ENCODE results near the gene EML1. TPM values are rescaled to one million over a fixed set of nuclear protein-coding genes. Genes with fewer than 3 reads are reported as not detected.

The EML1 gene
- total and polyA plus RNA-seq, 2 experiments from 2014 or later: 22.9 to 31.9 TPM

DNA sequence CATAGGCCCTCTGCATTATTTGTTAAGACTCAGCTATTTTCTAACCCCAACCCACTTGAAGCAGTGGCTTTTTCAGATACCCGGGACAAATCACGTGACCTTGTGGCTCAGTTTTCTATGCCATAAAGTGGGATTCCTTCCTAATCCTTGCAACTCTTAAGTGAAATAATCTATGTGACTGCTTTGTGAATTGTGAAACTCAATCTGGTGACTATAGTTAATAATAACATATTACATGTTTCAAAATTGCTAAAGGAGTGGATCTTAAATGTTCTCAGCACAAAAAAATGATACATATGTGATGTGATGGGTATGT lies 17.3 kb downstream of the EML1 start:
- 59% methylated on average over 2 of the region's 2 CpGs for WGBS (ENCODE audit: low lambda C conversion rate, missing lambda C conversion rate)
- H3K79me2 ChIP-seq: peaks cover 60% of the 10 kb centered on the region
- no peaks in the 10 kb centered on the region for H3K9me2 ChIP-seq (replicated peaks; ENCODE audit: insufficient read depth)
- H3K9me3 ChIP-seq (ENCODE audit: low read depth): no peaks in the 10 kb centered on the region
- TF ChIP-seq, protein P1, sequence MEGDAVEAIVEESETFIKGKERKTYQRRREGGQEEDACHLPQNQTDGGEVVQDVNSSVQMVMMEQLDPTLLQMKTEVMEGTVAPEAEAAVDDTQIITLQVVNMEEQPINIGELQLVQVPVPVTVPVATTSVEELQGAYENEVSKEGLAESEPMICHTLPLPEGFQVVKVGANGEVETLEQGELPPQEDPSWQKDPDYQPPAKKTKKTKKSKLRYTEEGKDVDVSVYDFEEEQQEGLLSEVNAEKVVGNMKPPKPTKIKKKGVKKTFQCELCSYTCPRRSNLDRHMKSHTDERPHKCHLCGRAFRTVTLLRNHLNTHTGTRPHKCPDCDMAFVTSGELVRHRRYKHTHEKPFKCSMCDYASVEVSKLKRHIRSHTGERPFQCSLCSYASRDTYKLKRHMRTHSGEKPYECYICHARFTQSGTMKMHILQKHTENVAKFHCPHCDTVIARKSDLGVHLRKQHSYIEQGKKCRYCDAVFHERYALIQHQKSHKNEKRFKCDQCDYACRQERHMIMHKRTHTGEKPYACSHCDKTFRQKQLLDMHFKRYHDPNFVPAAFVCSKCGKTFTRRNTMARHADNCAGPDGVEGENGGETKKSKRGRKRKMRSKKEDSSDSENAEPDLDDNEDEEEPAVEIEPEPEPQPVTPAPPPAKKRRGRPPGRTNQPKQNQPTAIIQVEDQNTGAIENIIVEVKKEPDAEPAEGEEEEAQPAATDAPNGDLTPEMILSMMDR (IDR thresholded peaks at IDR 0.05; ENCODE audit: poor library complexity): no peak
- no peak for TF ChIP-seq EZH2 (IDR thresholded peaks at IDR 0.05; ENCODE audit: borderline replicate concordance)
- no peak for TF ChIP-seq EZH2phosphoT487 (IDR thresholded peaks at IDR 0.05; ENCODE audit: low read depth, severe bottlenecking, unreplicated experiment)
- H3K36me3 ChIP-seq (replicated peaks; ENCODE audit: insufficient read depth, low read depth): no peaks in the 10 kb centered on the region
- H4K20me1 ChIP-seq (ENCODE audit: insufficient read depth, poor library complexity, severe bottlenecking): no peaks in the 10 kb centered on the region
- no peaks in the 10 kb centered on the region for H3K27me3 ChIP-seq
- peak overlapping the region; percentile 41 for H3K4me2 ChIP-seq
- peak overlapping the region; percentile 79 for H3K27ac ChIP-seq
- peaks cover 25% of the 10 kb centered on the region for H3K4me1 ChIP-seq (ENCODE audit: insufficient read depth)
- H2AFZ ChIP-seq: no peak overlapping the region
- H3K4me3 ChIP-seq: no peak overlapping the region
- no peak for DNase-seq (ENCODE audit: low spot score)

DNA sequence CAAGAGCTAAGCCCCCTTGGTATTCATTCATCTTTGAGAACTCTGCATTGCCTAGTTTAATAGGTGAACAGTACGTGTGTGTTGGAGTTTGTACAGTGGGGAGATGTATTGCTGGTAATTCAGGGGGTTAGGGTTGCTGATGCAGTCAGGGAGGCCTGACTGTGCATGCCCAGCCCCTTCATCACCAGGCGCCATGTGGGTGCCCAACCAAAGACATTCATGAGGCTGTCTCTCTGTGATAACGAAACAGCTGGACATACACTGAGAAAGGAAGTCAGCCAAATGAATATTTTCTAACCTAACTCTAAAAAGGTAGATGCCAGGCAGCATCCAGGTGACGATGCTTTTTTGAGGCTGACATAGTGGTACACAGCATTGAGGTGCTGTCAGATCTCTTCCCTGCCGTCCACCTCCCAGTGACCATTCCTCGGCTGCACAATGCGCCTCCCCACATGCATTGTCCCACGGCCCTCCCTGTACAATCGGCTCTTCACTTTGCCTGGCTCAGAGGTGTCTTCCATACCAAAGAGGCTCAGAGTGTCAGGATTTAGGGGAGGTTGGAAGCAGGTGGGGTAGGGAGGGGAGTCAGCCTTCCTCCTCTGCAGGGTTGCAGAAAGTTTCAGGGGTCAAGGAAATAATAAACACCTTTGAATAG lies 19.0 kb downstream of the EML1 start:
- H3K9me2 ChIP-seq (replicated peaks; ENCODE audit: insufficient read depth): no peaks in the 10 kb centered on the region
- no peaks in the 10 kb centered on the region for H3K9me3 ChIP-seq (ENCODE audit: low read depth)
- no peaks in the 10 kb centered on the region for H3K27me3 ChIP-seq
- peaks cover 25% of the 10 kb centered on the region for H3K4me1 ChIP-seq (ENCODE audit: insufficient read depth)
- H3K27ac ChIP-seq: peak overlapping the region; percentile 56
- peak overlapping the region; percentile 17 for H3K4me2 ChIP-seq
- H3K36me3 ChIP-seq (replicated peaks; ENCODE audit: insufficient read depth, low read depth): no peaks in the 10 kb centered on the region
- no peak for DNase-seq (ENCODE audit: low spot score)
- no peaks in the 10 kb centered on the region for H4K20me1 ChIP-seq (ENCODE audit: insufficient read depth, poor library complexity, severe bottlenecking)
- no peak overlapping the region for H2AFZ ChIP-seq
- TF ChIP-seq EZH2 (IDR thresholded peaks at IDR 0.05; ENCODE audit: borderline replicate concordance): no peak
- no peak for TF ChIP-seq EZH2phosphoT487 (IDR thresholded peaks at IDR 0.05; ENCODE audit: low read depth, severe bottlenecking, unreplicated experiment)
- WGBS (ENCODE audit: low lambda C conversion rate, missing lambda C conversion rate): 89% methylated on average over 9 of the region's 9 CpGs
- no peak overlapping the region for H3K4me3 ChIP-seq
- peaks cover 60% of the 10 kb centered on the region for H3K79me2 ChIP-seq

GRCh38 chr14:99812892-99813291 lies 19.7 kb downstream of the EML1 start:
- Histone ChIP-seq H3K9me3 (ENCODE audit: low read depth) (no peaks in the 10 kb centered on the region), H3K79me2 (peaks cover 66% of the 10 kb centered on the region), H3K4me3 (no peak overlapping the region), H3K27ac (peak overlapping the region; percentile 56), H3K9me2 (replicated peaks; ENCODE audit: insufficient read depth) (no peaks in the 10 kb centered on the region), H3K27me3 (no peaks in the 10 kb centered on the region), H3K4me1 (ENCODE audit: insufficient read depth) (peaks cover 21% of the 10 kb centered on the region), H4K20me1 (ENCODE audit: insufficient read depth, poor library complexity, severe bottlenecking) (no peaks in the 10 kb centered on the region), H3K4me2 (peak overlapping the region; percentile 17), H2AFZ (no peak overlapping the region), H3K36me3 (replicated peaks; ENCODE audit: insufficient read depth, low read depth) (no peaks in the 10 kb centered on the region)
- TF ChIP-seq, protein P1 (IDR thresholded peaks at IDR 0.05; ENCODE audit: poor library complexity): no peak
- no peak for TF ChIP-seq EZH2phosphoT487 (IDR thresholded peaks at IDR 0.05; ENCODE audit: low read depth, severe bottlenecking, unreplicated experiment)
- no peak for TF ChIP-seq EZH2 (IDR thresholded peaks at IDR 0.05; ENCODE audit: borderline replicate concordance)
- no peak for DNase-seq (ENCODE audit: low spot score)
- WGBS (ENCODE audit: low lambda C conversion rate, missing lambda C conversion rate): 76% methylated on average over 6 of the region's 6 CpGs

DNA sequence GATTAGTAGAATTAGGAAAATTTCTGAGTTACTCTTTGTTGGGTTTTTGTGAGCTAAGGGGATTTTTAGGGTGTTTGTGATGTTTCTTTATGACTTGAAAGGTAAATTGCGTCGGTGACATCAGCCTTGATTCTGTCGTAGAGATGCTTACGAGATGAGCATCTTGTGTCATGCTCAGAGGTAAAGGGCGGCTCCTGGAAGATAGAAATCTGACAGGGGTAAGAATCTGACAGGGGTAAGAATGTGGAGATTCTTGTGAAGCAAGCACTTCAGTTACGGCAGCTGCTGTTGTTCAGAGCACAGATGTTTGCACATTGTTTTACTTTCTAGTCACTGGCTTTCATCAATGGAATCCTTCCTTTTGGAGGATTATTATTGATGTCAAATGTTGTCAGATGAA lies 22.5 kb downstream of the EML1 start:
- Histone ChIP-seq H3K36me3 (replicated peaks; ENCODE audit: insufficient read depth, low read depth) (no peaks in the 10 kb centered on the region), H3K4me3 (no peak overlapping the region), H3K27me3 (no peaks in the 10 kb centered on the region), H3K79me2 (peaks cover 77% of the 10 kb centered on the region), H3K4me1 (ENCODE audit: insufficient read depth) (peaks cover 4% of the 10 kb centered on the region), H3K9me2 (replicated peaks; ENCODE audit: insufficient read depth) (no peaks in the 10 kb centered on the region), H4K20me1 (ENCODE audit: insufficient read depth, poor library complexity, severe bottlenecking) (no peaks in the 10 kb centered on the region), H3K27ac (no peak overlapping the region), H3K9me3 (ENCODE audit: low read depth) (no peaks in the 10 kb centered on the region), H2AFZ (no peak overlapping the region), H3K4me2 (no peak overlapping the region)
- no peak for DNase-seq (ENCODE audit: low spot score)
- TF ChIP-seq EZH2 (IDR thresholded peaks at IDR 0.05; ENCODE audit: borderline replicate concordance) (no peak), EZH2phosphoT487 (IDR thresholded peaks at IDR 0.05; ENCODE audit: low read depth, severe bottlenecking, unreplicated experiment) (no peak)
- TF ChIP-seq, protein P1 (IDR thresholded peaks at IDR 0.05; ENCODE audit: poor library complexity): no peak
- 51% methylated on average over 6 of the region's 6 CpGs for WGBS (ENCODE audit: low lambda C conversion rate, missing lambda C conversion rate)

Data from hepatocyte (in vitro differentiated cells).